Stimulated activated CD8-positive, alpha-beta memory T cell treated with anti-CD3 and anti-CD28 coated beads, Interleukin-15, amount 100 ng/mL, for 48 hours (primary cell): ENCODE measurements around the gene MYADML2.
A peak's percentile ranks its signal among the peaks of the same experiment; 100 is the strongest.
"Not testable (repeated sequence)": the region's sequence is repeated elsewhere in the genome, so short reads cannot be mapped to it uniquely, and the experiment has no call there.

Source experiments
- DNase-seq, 2 donors: peaks; one replicate each; pipeline ENCODE4 v3.0.0-alpha.2; 2020; ENCODE audit warnings: low read depth in 2 of 2

MYADML2 gene

GRCh38 chr17:81924557-81925532 is 22.2 kb downstream of the MYADML2 start:
- DNase-seq = no peak

- DNase-seq = no peak
These were observed 23.5 kb downstream of the MYADML2 start for GRCh38 chr17:81923302-81924260.

GRCh38 chr17:81922566-81923301 is 24.3 kb downstream of the MYADML2 start:
- no peak for DNase-seq

DNA sequence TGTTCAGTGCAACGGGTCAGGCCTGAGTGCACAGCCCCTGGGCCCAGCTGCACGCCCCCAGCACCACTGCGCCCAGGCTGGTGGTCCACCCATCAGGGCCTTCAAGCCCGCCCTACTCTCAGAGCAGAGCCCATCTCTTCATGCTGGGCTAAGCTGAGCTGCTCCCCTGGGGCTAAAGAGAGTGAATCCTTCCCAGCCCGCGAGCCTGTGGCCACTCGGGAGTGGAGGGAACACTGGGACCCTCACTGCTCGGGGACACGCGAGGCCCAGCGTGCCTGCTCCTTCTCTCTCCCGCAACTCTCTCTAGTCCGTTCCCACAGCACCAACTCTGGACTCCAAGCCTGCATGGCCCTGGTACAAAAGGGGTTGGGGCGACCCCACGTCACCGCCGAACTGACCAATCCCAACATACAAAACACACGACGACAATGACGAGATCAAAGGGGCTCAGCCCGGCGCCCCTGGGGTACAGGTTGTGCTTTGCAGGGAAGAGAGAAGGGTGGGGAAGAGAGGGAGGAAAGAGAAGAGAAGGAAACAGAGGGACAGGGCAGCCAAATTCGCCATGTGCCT is 25.0 kb downstream of the MYADML2 start:
- DNase-seq = no peak

GRCh38 chr17:81921537-81921862 is 25.5 kb downstream of the MYADML2 start:
- DNase-seq = no peak

GRCh38 chr17:81920612-81921536 is 26.2 kb downstream of the MYADML2 start:
- DNase-seq = no peak

DNA sequence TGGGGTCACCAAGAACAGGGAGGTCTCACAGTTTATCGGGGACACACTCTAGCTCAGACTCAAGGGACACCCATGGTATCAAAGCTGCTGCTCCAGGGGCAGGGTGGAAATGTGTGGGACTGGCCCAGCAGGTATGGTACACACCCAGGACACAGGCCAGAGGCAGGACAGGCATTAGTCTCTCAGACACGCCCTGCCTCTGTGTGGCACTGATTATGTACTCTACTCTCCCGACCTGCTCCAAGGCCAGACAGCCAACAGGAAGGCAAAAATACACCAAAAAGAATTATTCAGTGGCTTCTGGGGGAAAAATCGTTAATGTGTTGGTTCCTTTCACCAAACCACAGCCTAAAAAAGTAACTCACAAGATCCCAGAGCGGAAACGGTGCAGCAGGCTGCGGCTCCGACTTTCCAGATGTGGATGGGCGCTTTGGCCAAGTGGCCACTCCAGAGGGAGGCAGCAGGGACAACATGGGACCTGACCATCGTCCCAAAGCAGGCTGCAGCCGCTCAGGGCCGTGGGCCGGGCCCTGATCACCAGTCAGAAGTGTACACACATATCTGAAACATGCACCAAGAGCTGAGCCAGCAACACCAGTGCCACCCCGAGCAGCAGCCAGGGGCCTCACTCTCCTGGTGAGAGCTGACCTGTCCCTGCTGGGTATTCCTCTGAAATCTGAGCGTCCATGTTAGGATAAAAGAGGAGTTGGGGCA is 28.0 kb downstream of the MYADML2 start:
- DNase-seq = no peak

GRCh38 chr17:81918333-81918669 is 28.7 kb downstream of the MYADML2 start:
- DNase-seq = not testable (repeated sequence)

DNA sequence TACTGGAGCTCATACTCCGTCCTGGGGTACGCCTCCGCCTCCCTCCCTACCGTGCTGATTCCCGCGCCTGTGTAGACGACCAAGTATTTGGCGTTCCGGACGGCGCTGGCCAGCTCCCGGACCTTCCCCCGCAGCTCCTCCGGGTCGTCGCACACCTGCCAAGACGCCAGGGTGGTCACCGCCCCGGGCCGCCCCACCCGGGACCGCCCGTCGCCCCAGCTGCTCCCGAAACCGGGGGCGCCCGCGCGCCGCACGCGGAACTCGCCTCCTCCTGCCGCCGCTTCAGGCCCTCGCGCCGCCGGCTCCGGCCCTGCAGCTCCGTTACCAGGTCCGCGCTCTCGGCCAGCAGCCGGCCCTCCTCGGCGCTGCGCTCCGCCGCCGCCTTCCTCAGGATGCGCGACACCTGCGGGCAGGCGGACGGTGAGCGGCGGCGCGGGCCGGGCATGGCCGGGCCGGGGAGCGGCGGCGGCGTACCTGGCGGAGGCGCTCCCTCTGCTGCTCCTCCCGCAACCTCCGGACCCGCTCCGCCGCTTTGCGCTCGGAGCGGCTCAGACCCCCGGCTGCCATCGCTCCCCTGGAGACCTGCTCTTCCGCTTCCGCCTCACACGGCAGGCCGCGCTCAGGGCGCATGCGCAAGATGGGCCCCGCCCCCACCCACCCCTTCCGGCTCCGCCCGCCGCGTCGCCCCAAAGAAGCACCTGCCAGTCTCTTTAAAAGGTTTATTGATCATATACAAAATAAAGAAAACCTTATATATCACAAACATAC is 29.3 kb downstream of the MYADML2 start, which contains the start of gene SIRT7:
Gene SIRT7, minus strand, starts transcription at position 612 of the 768 bp plus-strand sequence. Its CDS starts 45 bp downstream, at position 567.
- DNase-seq = peak; percentile 59 to 75

- no peak for DNase-seq
These were observed 30.6 kb downstream of the MYADML2 start for GRCh38 chr17:81916234-81917001.

- DNase-seq = no peak
These were observed 31.7 kb downstream of the MYADML2 start for GRCh38 chr17:81915331-81915730.

- DNase-seq = no peak
These were observed 32.8 kb downstream of the MYADML2 start for GRCh38 chr17:81914103-81914850.

DNA sequence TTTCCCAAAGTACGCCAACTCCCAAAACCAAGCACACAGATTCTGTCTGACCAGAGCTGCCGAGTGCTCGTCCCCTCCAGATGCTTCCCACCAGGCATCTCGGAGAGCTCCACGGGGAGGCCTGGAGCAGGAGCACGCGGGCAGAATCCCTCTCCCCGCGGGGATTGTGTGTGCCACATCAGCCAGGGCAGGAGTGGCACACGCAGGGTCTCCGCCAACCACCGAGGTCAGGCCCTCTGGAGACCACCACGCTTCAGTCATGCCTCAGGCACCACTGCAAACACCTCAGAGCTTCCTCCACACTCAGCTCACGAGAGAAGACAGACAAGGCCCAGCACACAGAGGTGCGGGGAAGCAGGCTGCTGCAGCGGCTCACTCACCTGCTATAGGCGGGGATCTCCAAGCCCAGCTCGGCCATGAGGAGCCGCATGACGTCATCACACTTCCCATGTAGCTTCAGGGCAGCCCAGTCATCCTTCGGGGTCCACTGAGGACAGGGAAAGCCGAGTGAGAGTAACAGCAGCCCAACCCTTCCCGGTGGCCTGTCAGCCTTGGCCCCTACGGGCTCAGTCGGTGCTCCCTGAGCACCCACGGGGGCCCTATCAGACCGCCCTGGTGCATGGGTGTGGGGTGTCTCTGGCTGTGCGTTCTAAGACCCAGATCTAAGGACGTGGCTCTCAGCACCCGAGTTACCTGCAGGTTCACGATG is 33.5 kb downstream of the MYADML2 start:
- no peak for DNase-seq

GRCh38 chr17:81912441-81913309 is 34.4 kb downstream of the MYADML2 start:
- no peak for DNase-seq

DNA sequence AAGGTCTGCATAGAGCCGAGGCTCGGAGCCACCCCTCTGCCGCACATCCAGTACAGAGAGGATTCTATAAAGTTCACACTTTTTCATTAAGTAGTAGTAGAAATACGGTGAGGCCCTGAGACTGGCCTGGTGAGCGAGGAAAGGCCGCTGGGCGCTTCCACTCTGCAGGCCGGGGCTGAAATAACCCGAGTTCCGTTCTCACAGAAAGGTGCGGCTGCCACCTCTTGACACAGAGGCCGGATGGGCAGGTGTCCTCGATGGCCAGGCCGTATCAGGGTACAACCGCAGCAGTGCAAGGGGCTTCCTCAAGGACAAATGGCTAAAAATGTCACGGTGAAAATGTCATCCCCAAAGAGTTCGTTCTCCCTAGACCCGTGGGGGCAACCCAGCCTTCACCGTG is 35.1 kb downstream of the MYADML2 start:
- no peak for DNase-seq
